ENCODE measurements around the gene TIMM23. TPM values are rescaled to one million over a fixed set of nuclear protein-coding genes. Genes with fewer than 3 reads are reported as not detected.

The TIMM23 gene
- total RNA-seq, 1 donor from 2014 or later: 93.2 TPM

GRCh38 chr10:46002916-46003693 is 30.8 kb downstream of the TIMM23 start:
- Histone ChIP-seq H3K9me3 (ENCODE audit: insufficient read depth, low read depth, low read length) (no peaks in the 10 kb centered on the region), H3K4me2 (ENCODE audit: low read length) (no peak overlapping the region), H3K9ac (ENCODE audit: low read length) (no peak overlapping the region), H3K4me3 (ENCODE audit: insufficient read depth, low read depth, low read length) (no peak overlapping the region), H2AFZ (ENCODE audit: low read depth, low read length) (no peak overlapping the region), H3K4me1 (ENCODE audit: insufficient read depth, low read length) (peaks cover 9% of the 10 kb centered on the region), H3K27ac (ENCODE audit: low read depth, low read length) (no peak overlapping the region), H3K79me2 (ENCODE audit: insufficient read depth, low read length) (peaks cover 33% of the 10 kb centered on the region), H3K36me3 (ENCODE audit: insufficient read depth, low read length) (peaks cover 37% of the 10 kb centered on the region), H4K20me1 (ENCODE audit: insufficient read depth, low read length) (peaks cover 56% of the 10 kb centered on the region), H3K27me3 (ENCODE audit: insufficient read depth, low read length) (no peaks in the 10 kb centered on the region)
- Mint-ChIP-seq H3K4me3 (ENCODE audit: unreplicated experiment) (no peak overlapping the region), H3K27ac (ENCODE audit: unreplicated experiment) (peak overlapping the region; percentile 47), H3K36me3 (ENCODE audit: low read depth, unreplicated experiment) (peaks cover 16% of the 10 kb centered on the region), H3K4me1 (ENCODE audit: low read depth, unreplicated experiment) (peaks cover 14% of the 10 kb centered on the region), H3K9me3 (ENCODE audit: unreplicated experiment) (no peaks in the 10 kb centered on the region), H3K27me3 (ENCODE audit: low read depth, unreplicated experiment) (no peaks in the 10 kb centered on the region)
- TF ChIP-seq CTCF (IDR thresholded peaks at IDR 0.05; ENCODE audit: insufficient read depth, low read depth, low read length): no peak
- TF ChIP-seq EZH2 (IDR thresholded peaks at IDR 0.05; ENCODE audit: insufficient read depth, low read length): no peak
- FAIRE-seq: no peak
- DNase-seq (ENCODE audit: low read depth): no peak

- Histone ChIP-seq H3K4me1 (ENCODE audit: insufficient read depth, low read length) (peaks cover 9% of the 10 kb centered on the region), H3K9me3 (ENCODE audit: insufficient read depth, low read depth, low read length) (no peaks in the 10 kb centered on the region), H3K4me2 (ENCODE audit: low read length) (no peak overlapping the region), H3K27ac (ENCODE audit: low read depth, low read length) (no peak overlapping the region), H3K36me3 (ENCODE audit: insufficient read depth, low read length) (peaks cover 50% of the 10 kb centered on the region), H3K9ac (ENCODE audit: low read length) (no peak overlapping the region), H4K20me1 (ENCODE audit: insufficient read depth, low read length) (peaks cover 59% of the 10 kb centered on the region), H2AFZ (ENCODE audit: low read depth, low read length) (no peak overlapping the region), H3K79me2 (ENCODE audit: insufficient read depth, low read length) (peaks cover 26% of the 10 kb centered on the region), H3K4me3 (ENCODE audit: insufficient read depth, low read depth, low read length) (no peak overlapping the region), H3K27me3 (ENCODE audit: insufficient read depth, low read length) (no peaks in the 10 kb centered on the region)
- no peak for TF ChIP-seq EZH2 (IDR thresholded peaks at IDR 0.05; ENCODE audit: insufficient read depth, low read length)
- no peak for TF ChIP-seq CTCF (IDR thresholded peaks at IDR 0.05; ENCODE audit: insufficient read depth, low read depth, low read length)
- Mint-ChIP-seq H3K4me3 (ENCODE audit: unreplicated experiment) (no peak overlapping the region), H3K9me3 (ENCODE audit: unreplicated experiment) (no peaks in the 10 kb centered on the region), H3K27ac (ENCODE audit: unreplicated experiment) (no peak overlapping the region), H3K4me1 (ENCODE audit: low read depth, unreplicated experiment) (peaks cover 13% of the 10 kb centered on the region), H3K36me3 (ENCODE audit: low read depth, unreplicated experiment) (peaks cover 19% of the 10 kb centered on the region), H3K27me3 (ENCODE audit: low read depth, unreplicated experiment) (no peaks in the 10 kb centered on the region)
- FAIRE-seq (no peak), DNase-seq (ENCODE audit: low read depth) (no peak)
Observed at GRCh38 chr10:46004963-46005362, 32.7 kb downstream of the TIMM23 start.

- Histone ChIP-seq H3K36me3 (ENCODE audit: insufficient read depth, low read length) (peaks cover 54% of the 10 kb centered on the region), H2AFZ (ENCODE audit: low read depth, low read length) (no peak overlapping the region), H3K4me3 (ENCODE audit: insufficient read depth, low read depth, low read length) (no peak overlapping the region), H3K79me2 (ENCODE audit: insufficient read depth, low read length) (peaks cover 26% of the 10 kb centered on the region), H3K4me1 (ENCODE audit: insufficient read depth, low read length) (peaks cover 9% of the 10 kb centered on the region), H4K20me1 (ENCODE audit: insufficient read depth, low read length) (peaks cover 59% of the 10 kb centered on the region), H3K27ac (ENCODE audit: low read depth, low read length) (peak overlapping the region; percentile 39), H3K27me3 (ENCODE audit: insufficient read depth, low read length) (no peaks in the 10 kb centered on the region), H3K9ac (ENCODE audit: low read length) (no peak overlapping the region), H3K4me2 (ENCODE audit: low read length) (no peak overlapping the region), H3K9me3 (ENCODE audit: insufficient read depth, low read depth, low read length) (no peaks in the 10 kb centered on the region)
- Mint-ChIP-seq H3K36me3 (ENCODE audit: low read depth, unreplicated experiment) (peaks cover 19% of the 10 kb centered on the region), H3K4me3 (ENCODE audit: unreplicated experiment) (no peak overlapping the region), H3K27me3 (ENCODE audit: low read depth, unreplicated experiment) (no peaks in the 10 kb centered on the region), H3K9me3 (ENCODE audit: unreplicated experiment) (no peaks in the 10 kb centered on the region), H3K4me1 (ENCODE audit: low read depth, unreplicated experiment) (peaks cover 13% of the 10 kb centered on the region), H3K27ac (ENCODE audit: unreplicated experiment) (no peak overlapping the region)
- no peak for TF ChIP-seq CTCF (IDR thresholded peaks at IDR 0.05; ENCODE audit: insufficient read depth, low read depth, low read length)
- no peak for TF ChIP-seq EZH2 (IDR thresholded peaks at IDR 0.05; ENCODE audit: insufficient read depth, low read length)
- DNase-seq (ENCODE audit: low read depth): no peak
- no peak for FAIRE-seq
Observed at GRCh38 chr10:46005383-46005782, 33.1 kb downstream of the TIMM23 start.

All from astrocyte (in vitro differentiated cells and primary cell).